GM23338 (cell line): ENCODE measurements around the gene NUP98. TPM values are rescaled to one million over a fixed set of nuclear protein-coding genes. Genes with fewer than 3 reads are reported as not detected.

ENCODE experiments used
- ATAC-seq: fragments of 200-7000 bp; cut with Tn5 transposase; 3 replicates; pipeline ENCODE4 v1.9.1; 2020
- DNase-seq: peaks from one replicate; pipeline ENCODE4 v3.0.0-alpha.2; 2015; ENCODE audit warnings: low spot score
- H2AFZ ChIP-seq: fragments of 200-600 bp; sonication (generic); 2 replicates; pipeline ENCODE4 v1.8.0; 2016; ENCODE audit warnings: antibody characterized with exemption, mild to moderate bottlenecking, moderate library complexity
- H3F3A ChIP-seq: fragments of 200-600 bp; sonication (generic); replicated peaks from 2 replicates; pipeline ENCODE4 v1.8.0; 2017; ENCODE audit warnings: antibody characterized with exemption, mixed run types, low read depth
- H3K27ac ChIP-seq: fragments of 200-600 bp; sonication (generic); 2 replicates; pipeline ENCODE4 v1.6.1; 2016; ENCODE audit warnings: low read depth
- H3K27me3 ChIP-seq: fragments of 200-600 bp; sonication (generic); 2 replicates; pipeline ENCODE4 v1.8.0; 2016; ENCODE audit warnings: mild to moderate bottlenecking, mixed run types, moderate library complexity; ENCODE audit not compliant: insufficient read depth
- H3K36me3 ChIP-seq: fragments of 200-600 bp; sonication (generic); 2 replicates; pipeline ENCODE4 v1.8.0; 2016; ENCODE audit warnings: mild to moderate bottlenecking; ENCODE audit not compliant: insufficient read depth
- H3K4me1 ChIP-seq: fragments of 200-600 bp; sonication (generic); 2 replicates; pipeline ENCODE4 v1.8.0; 2016; ENCODE audit warnings: mild to moderate bottlenecking, moderate library complexity; ENCODE audit not compliant: insufficient read depth
- H3K4me2 ChIP-seq: fragments of 200-600 bp; sonication (generic); 2 replicates; pipeline ENCODE4 v1.7.1; 2017; ENCODE audit warnings: mixed run types
- H3K4me3 ChIP-seq: fragments of 200-600 bp; sonication (generic); 2 replicates; pipeline ENCODE4 v1.6.1; 2016; ENCODE audit warnings: mixed run types
- H3K79me2 ChIP-seq: fragments of 200-600 bp; sonication (generic); replicated peaks from 2 replicates; pipeline ENCODE4 v1.8.0; 2017; ENCODE audit warnings: mild to moderate bottlenecking; ENCODE audit not compliant: insufficient read depth
- H3K9me2 ChIP-seq: fragments of 200-600 bp; sonication (generic); 2 replicates; pipeline ENCODE4 v1.8.0; 2017; ENCODE audit not compliant: insufficient read depth
- H4K20me1 ChIP-seq: fragments of 200-600 bp; sonication (generic); replicated peaks from 2 replicates; pipeline ENCODE4 v1.8.0; 2017; ENCODE audit warnings: mild to moderate bottlenecking; ENCODE audit not compliant: insufficient read depth
- H3K27ac Mint-ChIP-seq: 2 replicates; pipeline ENCODE4 v1.8.0; 2020; ENCODE audit warnings: inconsistent platforms, mild to moderate bottlenecking, moderate library complexity, mixed read lengths
- H3K27me3 Mint-ChIP-seq: 3 replicates; pipeline ENCODE4 v1.8.0; 2022; ENCODE audit warnings: low read depth, mild to moderate bottlenecking, moderate library complexity, mixed read lengths, inconsistent platforms; ENCODE audit not compliant: insufficient read depth, poor library complexity
- H3K36me3 Mint-ChIP-seq: 3 replicates; pipeline ENCODE4 v1.8.0; 2021; ENCODE audit warnings: low read depth, mild to moderate bottlenecking, inconsistent platforms, moderate library complexity, mixed read lengths
- H3K4me1 Mint-ChIP-seq: 3 replicates; pipeline ENCODE4 v1.8.0; 2020; ENCODE audit warnings: mild to moderate bottlenecking, inconsistent platforms, mixed read lengths
- H3K4me3 Mint-ChIP-seq: 3 replicates; pipeline ENCODE4 v1.8.0; 2021; ENCODE audit warnings: moderate library complexity, mild to moderate bottlenecking, inconsistent platforms, mixed read lengths
- H3K9me3 Mint-ChIP-seq: 3 replicates; pipeline ENCODE4 v1.8.0; 2020; ENCODE audit warnings: moderate library complexity, mild to moderate bottlenecking, inconsistent platforms, mixed read lengths
- CREB1 ChIP-seq: fragments of 250-450 bp; sonication (Bioruptor Pico); IDR thresholded peaks from 2 replicates; pipeline ENCODE4 v1.5.0; 2020; ENCODE audit warnings: low read depth, mild to moderate bottlenecking, moderate library complexity
- CTCF ChIP-seq, 2 experiments: fragments of 200-600 bp in 1 of 2; sonication (generic) in 1 of 2; conservative IDR thresholded peaks; 2 replicates each; pipeline versions ENCODE4 v1.5.1 to v1.6.1; 2016 to 2017; ENCODE audit warnings: antibody characterized with exemption in 2 of 2, low read depth in 2 of 2, mild to moderate bottlenecking in 2 of 2, moderate library complexity in 1 of 2
- ETS1 ChIP-seq: IDR thresholded peaks from 2 replicates; pipeline ENCODE4 v1.6.1; 2016; ENCODE audit warnings: antibody characterized with exemption
- EZH2 ChIP-seq: fragments of 200-600 bp; sonication (generic); IDR thresholded peaks from one replicate; pipeline ENCODE4 v1.8.0; 2017; ENCODE audit warnings: antibody characterized with exemption, mild to moderate bottlenecking, low read depth; ENCODE audit not compliant: unreplicated experiment
- EZH2phosphoT487 ChIP-seq: fragments of 200-600 bp; sonication (generic); IDR thresholded peaks from one replicate; pipeline ENCODE4 v1.8.1; 2018; ENCODE audit warnings: antibody characterized with exemption; ENCODE audit not compliant: unreplicated experiment
- JUNB ChIP-seq: IDR thresholded peaks from one replicate; pipeline ENCODE4 v1.6.1; 2016; ENCODE audit warnings: antibody characterized with exemption; ENCODE audit not compliant: unreplicated experiment
- NANOG ChIP-seq: IDR thresholded peaks from 2 replicates; pipeline ENCODE4 v1.6.1; 2016; ENCODE audit warnings: antibody characterized with exemption, borderline replicate concordance
- POLR2AphosphoS5 ChIP-seq: IDR thresholded peaks from 2 replicates; pipeline ENCODE4 v1.6.1; 2016; ENCODE audit warnings: antibody characterized with exemption, low read depth
- REST ChIP-seq: IDR thresholded peaks from one replicate; pipeline ENCODE4 v1.6.1; 2018; ENCODE audit warnings: antibody characterized with exemption; ENCODE audit not compliant: unreplicated experiment
- STAT1 ChIP-seq: IDR thresholded peaks from one replicate; pipeline ENCODE4 v1.6.1; 2016; ENCODE audit warnings: antibody characterized with exemption; ENCODE audit not compliant: unreplicated experiment
- ZNF114 ChIP-seq: fragments of 250-450 bp; sonication (Bioruptor Pico); IDR thresholded peaks from 2 replicates; pipeline ENCODE4 v1.5.0; 2020; ENCODE audit warnings: mild to moderate bottlenecking, moderate library complexity
- ZNF331 ChIP-seq: fragments of 250-450 bp; sonication (Bioruptor Pico); IDR thresholded peaks from 2 replicates; pipeline ENCODE4 v1.5.0; 2020; ENCODE audit warnings: low read depth, mild to moderate bottlenecking, moderate library complexity
- ZNF462 ChIP-seq: fragments of 250-450 bp; sonication (Bioruptor Pico); IDR thresholded peaks from 2 replicates; pipeline ENCODE4 v1.5.0; 2020; ENCODE audit warnings: mild to moderate bottlenecking, moderate library complexity
- polyA plus RNA-seq: library from polyadenylated mRNA; unstranded; fragments of >200 nt; fragmentation: Nextera tagmentation; extraction: Ambion mirVana; gene quantifications from 2 replicates; pipeline ENCODE4 v1.2.1, GENCODE V29; 2016
- total RNA-seq: library from RNA; depleted of rRNA; stranded (reverse); fragments of >200 nt; shearing (Covaris generic); gene quantifications from 2 replicates; pipeline ENCODE4 v1.2.3, GENCODE V29; 2014

The NUP98 gene
- total and polyA plus RNA-seq, 2 experiments from 2014 or later: 23.9 to 174 TPM

- peaks cover 36% of the 10 kb centered on the region for H4K20me1 ChIP-seq
- DNase-seq (no peak), ATAC-seq (no peak)
- H3K27ac ChIP-seq: no peak overlapping the region
- H3K9me2 ChIP-seq: no peaks in the 10 kb centered on the region
- H3K4me3 Mint-ChIP-seq: no peak overlapping the region
- no peak overlapping the region for H3K27ac Mint-ChIP-seq
- H3K36me3 Mint-ChIP-seq: peaks cover 45% of the 10 kb centered on the region
- no peak overlapping the region for H2AFZ ChIP-seq
- no peaks in the 10 kb centered on the region for H3K27me3 ChIP-seq
- H3K4me1 ChIP-seq: peaks cover 29% of the 10 kb centered on the region
- no peaks in the 10 kb centered on the region; the same call in 1 of the 2 replicates for H3K36me3 ChIP-seq
- peaks cover 14% of the 10 kb centered on the region for H3K27me3 Mint-ChIP-seq
- H3K4me3 ChIP-seq: no peak overlapping the region
- H3K4me2 ChIP-seq: no peak overlapping the region
- peaks cover 44% of the 10 kb centered on the region for H3K79me2 ChIP-seq
- no peak for TF ChIP-seq EZH2
- TF ChIP-seq EZH2phosphoT487: no peak
- TF ChIP-seq ETS1: no peak
- no peak for TF ChIP-seq JUNB
- TF ChIP-seq ZNF114 (CRISPR knock-in tag): no peak
- TF ChIP-seq CREB1 (CRISPR knock-in tag): no peak
- TF ChIP-seq STAT1: no peak
- no peak for TF ChIP-seq ZNF462 (CRISPR knock-in tag)
- TF ChIP-seq CTCF (conservative IDR thresholded peaks at IDR 0.05; ENCODE audit: low read depth in 2 of 2): no peak
- no peak for TF ChIP-seq REST
- no peak for TF ChIP-seq ZNF331 (CRISPR knock-in tag)
- no peak for TF ChIP-seq POLR2AphosphoS5
- TF ChIP-seq NANOG: no peak
- H3K4me1 Mint-ChIP-seq: peaks cover 39% of the 10 kb centered on the region
- H3K9me3 Mint-ChIP-seq: no peaks in the 10 kb centered on the region
- 0 out of 2 replicates have a peak, but pooled peaks cover 3% of the 10 kb centered on the region for H3F3A ChIP-seq
Observed at GRCh38 chr11:3831378-3832239, 34.3 kb upstream of the NUP98 start.
